GM12874 (cell line): ENCODE measurements around the gene CA6.

ENCODE experiments used
- CTCF ChIP-seq: IDR thresholded peaks from 2 replicates; pipeline ENCODE4 v1.5.1; 2011; ENCODE audit warnings: low read depth, mild to moderate bottlenecking, control low read depth, low read length, moderate library complexity; ENCODE audit not compliant: insufficient read depth

CA6 gene

GRCh38 chr1:8939362-8939995, 6.2 kb upstream of the CA6 start:
- TF ChIP-seq CTCF = no peak

GRCh38 chr1:8941906-8942305, 3.8 kb upstream of the CA6 start:
- no peak for TF ChIP-seq CTCF

- TF ChIP-seq CTCF = no peak
Measured at GRCh38 chr1:8943498-8944405, 1.9 kb upstream of the CA6 start.

GRCh38 chr1:8947127-8947691, 1.5 kb downstream of the CA6 start:
- no peak for TF ChIP-seq CTCF

- no peak for TF ChIP-seq CTCF
Measured at GRCh38 chr1:8950309-8950708, 4.6 kb downstream of the CA6 start.

- no peak for TF ChIP-seq CTCF
Measured at GRCh38 chr1:8951231-8951630, 5.6 kb downstream of the CA6 start.

- no peak for TF ChIP-seq CTCF
Measured at GRCh38 chr1:8955406-8955805, 9.7 kb downstream of the CA6 start.
